Measurements from ENCODE around the gene MORC2. TPM values are rescaled to one million over a fixed set of nuclear protein-coding genes. Genes with fewer than 3 reads are reported as not detected.

The MORC2 gene
- total RNA-seq, 1 experiment from 2014 or later: 38.8 TPM

DNA sequence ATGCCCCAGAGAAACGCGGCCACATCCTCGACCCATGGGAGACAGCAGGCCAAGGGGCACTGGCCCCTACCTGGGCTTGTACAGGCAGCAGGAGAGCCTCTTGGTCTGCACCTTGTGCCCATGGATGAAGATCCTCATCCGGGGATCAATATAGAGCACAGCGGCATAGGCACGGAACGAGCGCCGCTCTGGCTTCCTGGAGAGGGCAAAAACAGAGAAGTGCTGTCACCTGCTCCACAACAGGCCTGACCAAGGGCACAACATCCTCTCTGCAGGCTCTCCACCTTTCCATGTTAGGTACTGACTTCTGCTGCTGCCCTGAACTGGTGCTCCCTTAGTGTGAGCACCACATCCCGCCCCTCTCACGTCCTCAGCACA lies 27.2 kb downstream of the MORC2 start:
- Mint-ChIP-seq H3K4me3 (ENCODE audit: low read depth, unreplicated experiment) (no peak overlapping the region), H3K27me3 (ENCODE audit: unreplicated experiment) (no peaks in the 10 kb centered on the region), H3K27ac (ENCODE audit: unreplicated experiment) (no peak overlapping the region), H3K4me1 (ENCODE audit: low read depth, unreplicated experiment) (no peaks in the 10 kb centered on the region), H3K9me3 (ENCODE audit: low read depth, unreplicated experiment) (no peaks in the 10 kb centered on the region), H3K36me3 (ENCODE audit: insufficient read depth, unreplicated experiment) (peaks cover 64% of the 10 kb centered on the region)
- TF ChIP-seq CTCF (IDR thresholded peaks at IDR 0.05; ENCODE audit: unreplicated experiment): no peak
- no TSS peak for BruUV-seq (replicated peaks)
- DNase-seq: no peak
- CTCF ChIA-PET: no interaction called here
- intact Hi-C loops (cut with micrococcal nuclease; ENCODE audit: unreplicated experiment): no loop called here

DNA sequence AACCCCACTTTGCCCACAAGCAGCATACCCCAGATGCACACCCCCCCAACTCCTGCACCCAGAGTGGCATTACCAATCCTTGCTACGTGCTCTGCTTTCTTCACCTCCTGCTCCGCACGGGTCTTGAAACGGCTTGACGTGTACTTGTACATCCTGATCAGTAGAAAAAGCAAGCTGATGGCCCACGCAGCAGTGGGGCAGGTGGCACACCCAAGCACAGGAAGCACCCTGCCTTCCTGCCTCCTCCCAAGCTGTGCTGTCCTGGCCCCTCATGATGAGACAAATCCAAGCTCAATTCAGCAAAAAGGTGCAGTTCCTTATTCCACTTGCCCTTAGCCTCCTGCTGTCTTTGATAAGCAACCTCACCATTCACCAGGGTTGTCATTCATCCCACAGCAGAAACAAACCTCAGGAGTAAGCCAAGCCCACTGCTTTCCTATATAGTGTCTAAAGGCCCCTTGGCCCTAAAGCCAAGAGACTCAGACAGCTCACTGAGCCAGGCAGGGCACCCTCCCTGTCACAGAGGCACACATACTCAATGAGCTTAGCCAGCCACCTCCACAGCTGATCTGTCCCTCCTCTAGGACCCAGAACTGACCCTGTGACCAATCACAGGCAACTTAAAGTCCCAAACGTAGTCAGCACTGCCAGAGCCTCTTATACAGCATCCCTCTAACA lies 27.8 kb downstream of the MORC2 start:
- H3K4me1 Mint-ChIP-seq (ENCODE audit: low read depth, unreplicated experiment): no peaks in the 10 kb centered on the region
- BruUV-seq (replicated peaks): no TSS peak
- peaks cover 62% of the 10 kb centered on the region for H3K36me3 Mint-ChIP-seq (ENCODE audit: insufficient read depth, unreplicated experiment)
- CTCF ChIA-PET: no interaction called here
- DNase-seq: no peak
- H3K4me3 Mint-ChIP-seq (ENCODE audit: low read depth, unreplicated experiment): no peak overlapping the region
- no peaks in the 10 kb centered on the region for H3K27me3 Mint-ChIP-seq (ENCODE audit: unreplicated experiment)
- intact Hi-C loops (cut with micrococcal nuclease; ENCODE audit: unreplicated experiment): no loop called here
- H3K27ac Mint-ChIP-seq (ENCODE audit: unreplicated experiment): no peak overlapping the region
- no peak for TF ChIP-seq CTCF (IDR thresholded peaks at IDR 0.05; ENCODE audit: unreplicated experiment)
- H3K9me3 Mint-ChIP-seq (ENCODE audit: low read depth, unreplicated experiment): no peaks in the 10 kb centered on the region

- H3K27me3 Mint-ChIP-seq (ENCODE audit: unreplicated experiment): no peaks in the 10 kb centered on the region
- DNase-seq: no peak
- CTCF ChIA-PET: no interaction called here
- H3K4me3 Mint-ChIP-seq (ENCODE audit: low read depth, unreplicated experiment): no peak overlapping the region
- no peaks in the 10 kb centered on the region for H3K9me3 Mint-ChIP-seq (ENCODE audit: low read depth, unreplicated experiment)
- BruUV-seq (replicated peaks): no TSS peak
- peaks cover 51% of the 10 kb centered on the region for H3K36me3 Mint-ChIP-seq (ENCODE audit: insufficient read depth, unreplicated experiment)
- intact Hi-C loops (cut with micrococcal nuclease; ENCODE audit: unreplicated experiment): no loop called here
- TF ChIP-seq CTCF (IDR thresholded peaks at IDR 0.05; ENCODE audit: unreplicated experiment): no peak
- H3K27ac Mint-ChIP-seq (ENCODE audit: unreplicated experiment): no peak overlapping the region
- no peaks in the 10 kb centered on the region for H3K4me1 Mint-ChIP-seq (ENCODE audit: low read depth, unreplicated experiment)
Observed at GRCh38 chr22:30934053-30934452, 34.5 kb downstream of the MORC2 start.

GRCh38 chr22:30933457-30933856 lies 35.1 kb downstream of the MORC2 start:
- peaks cover 46% of the 10 kb centered on the region for H3K36me3 Mint-ChIP-seq (ENCODE audit: insufficient read depth, unreplicated experiment)
- H3K4me3 Mint-ChIP-seq (ENCODE audit: low read depth, unreplicated experiment): no peak overlapping the region
- H3K27ac Mint-ChIP-seq (ENCODE audit: unreplicated experiment): no peak overlapping the region
- no peak for TF ChIP-seq CTCF (IDR thresholded peaks at IDR 0.05; ENCODE audit: unreplicated experiment)
- BruUV-seq (replicated peaks): no TSS peak
- H3K4me1 Mint-ChIP-seq (ENCODE audit: low read depth, unreplicated experiment): no peaks in the 10 kb centered on the region
- intact Hi-C loops (cut with micrococcal nuclease; ENCODE audit: unreplicated experiment): no loop called here
- no peaks in the 10 kb centered on the region for H3K27me3 Mint-ChIP-seq (ENCODE audit: unreplicated experiment)
- no peaks in the 10 kb centered on the region for H3K9me3 Mint-ChIP-seq (ENCODE audit: low read depth, unreplicated experiment)
- no peak for DNase-seq
- CTCF ChIA-PET: no interaction called here

Data from Calu3 (cell line).